ENCODE results near the gene AK1. TPM values are rescaled to one million over a fixed set of nuclear protein-coding genes. Genes with fewer than 3 reads are reported as not detected.

The AK1 gene
- total RNA-seq, 4 donors from 2014 or later: 24.7 to 110 (median 62.4) TPM

DNA sequence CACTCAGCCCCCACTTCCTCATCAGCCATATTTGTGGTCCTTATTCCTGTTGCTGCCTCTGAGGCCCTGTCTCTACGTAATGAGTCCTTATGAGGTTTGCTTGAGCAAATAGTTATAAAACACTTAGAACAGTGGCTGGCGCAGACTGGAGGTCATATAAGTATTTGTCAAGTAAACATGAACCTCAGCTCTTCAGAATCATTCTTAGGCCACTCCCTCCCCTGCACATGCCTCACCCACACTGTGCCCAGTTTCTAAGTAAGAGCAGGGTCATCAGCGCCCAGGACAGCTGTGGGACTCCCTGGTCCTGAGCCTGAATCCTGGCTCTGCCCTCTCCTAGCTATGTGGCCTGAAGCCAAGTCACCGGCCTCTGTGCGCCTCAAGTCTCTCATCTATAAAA, 35.4 kb upstream of the AK1 start:
- in situ Hi-C loops (cut with MboI; ENCODE audit: low pct_ligation_motif_present in 1 of 4, low pct_unique_long_range_greater_than_20kb in 1 of 4, low sequenced_read_pairs in 3 of 4) (loop anchor here in 3 of 4 donors (25.0 kb wide), 2 partner anchors 126 to 326 kb away; partner anchors contain the start of genes CDK9 (in 1 of the 3) and SH2D3C (in 1 of the 3)), intact Hi-C loops (cut with DNase I; ENCODE audit: low total_unique reads) (no loop called here)
- Histone ChIP-seq H3K27ac (peak overlapping the region; percentile 58 to 73 (median 70)), H3K4me3 (no peak overlapping the region), H3K36me3 (no peaks in the 10 kb centered on the region), H3K27me3 (no peaks in the 10 kb centered on the region), H3K4me1 (peaks cover 32 to 58% (median 47%) of the 10 kb centered on the region in 4 donors), H3K9me3 (no peaks in the 10 kb centered on the region)
- WGBS, 2 donors (ENCODE audit: low coverage in 1 of 2): 57% methylated on average over 5 of the region's 5 CpGs; no CpG with 5 or more reads in 1 of the 2 donors
- TF ChIP-seq EP300 (IDR thresholded peaks at IDR 0.05; ENCODE audit: low read depth) (no peak), POLR2A (IDR thresholded peaks at IDR 0.05) (no peak), POLR2AphosphoS5 (IDR thresholded peaks at IDR 0.05) (no peak)
- TF ChIP-seq, protein P1, sequence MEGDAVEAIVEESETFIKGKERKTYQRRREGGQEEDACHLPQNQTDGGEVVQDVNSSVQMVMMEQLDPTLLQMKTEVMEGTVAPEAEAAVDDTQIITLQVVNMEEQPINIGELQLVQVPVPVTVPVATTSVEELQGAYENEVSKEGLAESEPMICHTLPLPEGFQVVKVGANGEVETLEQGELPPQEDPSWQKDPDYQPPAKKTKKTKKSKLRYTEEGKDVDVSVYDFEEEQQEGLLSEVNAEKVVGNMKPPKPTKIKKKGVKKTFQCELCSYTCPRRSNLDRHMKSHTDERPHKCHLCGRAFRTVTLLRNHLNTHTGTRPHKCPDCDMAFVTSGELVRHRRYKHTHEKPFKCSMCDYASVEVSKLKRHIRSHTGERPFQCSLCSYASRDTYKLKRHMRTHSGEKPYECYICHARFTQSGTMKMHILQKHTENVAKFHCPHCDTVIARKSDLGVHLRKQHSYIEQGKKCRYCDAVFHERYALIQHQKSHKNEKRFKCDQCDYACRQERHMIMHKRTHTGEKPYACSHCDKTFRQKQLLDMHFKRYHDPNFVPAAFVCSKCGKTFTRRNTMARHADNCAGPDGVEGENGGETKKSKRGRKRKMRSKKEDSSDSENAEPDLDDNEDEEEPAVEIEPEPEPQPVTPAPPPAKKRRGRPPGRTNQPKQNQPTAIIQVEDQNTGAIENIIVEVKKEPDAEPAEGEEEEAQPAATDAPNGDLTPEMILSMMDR (IDR thresholded peaks at IDR 0.05): no peak
- peak; percentile 86 for DNase-seq

GRCh38 chr9:127912296-127912695, 34.8 kb upstream of the AK1 start:
- H3K36me3 ChIP-seq: no peaks in the 10 kb centered on the region
- peak; percentile 12 for DNase-seq
- TF ChIP-seq POLR2A (IDR thresholded peaks at IDR 0.05) (no peak), POLR2AphosphoS5 (IDR thresholded peaks at IDR 0.05) (no peak), EP300 (IDR thresholded peaks at IDR 0.05; ENCODE audit: low read depth) (no peak)
- TF ChIP-seq, protein P1 (IDR thresholded peaks at IDR 0.05): no peak
- peak overlapping the region in 3 of 4 donors; percentile 8 to 73 (median 72) for H3K27ac ChIP-seq
- in situ Hi-C loops (cut with MboI; ENCODE audit: low pct_ligation_motif_present in 1 of 4, low pct_unique_long_range_greater_than_20kb in 1 of 4, low sequenced_read_pairs in 3 of 4) (loop anchor here in 3 of 4 donors (25.0 kb wide), 2 partner anchors 125 to 325 kb away; partner anchors contain the start of genes CDK9 (in 1 of the 3) and SH2D3C (in 1 of the 3)), intact Hi-C loops (cut with DNase I; ENCODE audit: low total_unique reads) (no loop called here)
- no peaks in the 10 kb centered on the region for H3K9me3 ChIP-seq
- no peak overlapping the region for H3K4me3 ChIP-seq
- H3K27me3 ChIP-seq: no peaks in the 10 kb centered on the region
- 94% methylated on average over 27 of the region's 31 CpGs; no CpG with 5 or more reads in 1 of the 2 donors for WGBS, 2 donors (ENCODE audit: low coverage in 1 of 2)
- peaks cover 29 to 58% (median 43%) of the 10 kb centered on the region in 4 donors for H3K4me1 ChIP-seq

- in situ Hi-C loops (cut with MboI; ENCODE audit: low pct_ligation_motif_present in 1 of 4, low pct_unique_long_range_greater_than_20kb in 1 of 4, low sequenced_read_pairs in 3 of 4): loop anchor here in 3 of 4 donors (25.0 kb wide), 2 partner anchors 123 to 323 kb away; partner anchors contain the start of genes CDK9 (in 1 of the 3) and SH2D3C (in 1 of the 3)
- Histone ChIP-seq H3K4me3 (no peak overlapping the region), H3K4me1 (peaks cover 35 to 64% (median 47%) of the 10 kb centered on the region in 4 donors), H3K9me3 (no peaks in the 10 kb centered on the region), H3K36me3 (no peaks in the 10 kb centered on the region), H3K27me3 (no peaks in the 10 kb centered on the region), H3K27ac (peak overlapping the region in 3 of 4 donors; percentile 4 to 27 (median 6))
- DNase-seq: peak; percentile 47
- intact Hi-C loops (cut with DNase I; ENCODE audit: low total_unique reads): no loop called here
- no peak for TF ChIP-seq POLR2AphosphoS5 (IDR thresholded peaks at IDR 0.05)
- TF ChIP-seq, protein P1 (IDR thresholded peaks at IDR 0.05): peak in 3 of 5 experiments; percentile 15 to 48 (median 24)
- WGBS, 2 donors (ENCODE audit: low coverage in 1 of 2): 49 to 60% methylated on average over 1 to 6 of the region's 6 CpGs
These were observed 33.2 kb upstream of the AK1 start for GRCh38 chr9:127910613-127911205.

DNA sequence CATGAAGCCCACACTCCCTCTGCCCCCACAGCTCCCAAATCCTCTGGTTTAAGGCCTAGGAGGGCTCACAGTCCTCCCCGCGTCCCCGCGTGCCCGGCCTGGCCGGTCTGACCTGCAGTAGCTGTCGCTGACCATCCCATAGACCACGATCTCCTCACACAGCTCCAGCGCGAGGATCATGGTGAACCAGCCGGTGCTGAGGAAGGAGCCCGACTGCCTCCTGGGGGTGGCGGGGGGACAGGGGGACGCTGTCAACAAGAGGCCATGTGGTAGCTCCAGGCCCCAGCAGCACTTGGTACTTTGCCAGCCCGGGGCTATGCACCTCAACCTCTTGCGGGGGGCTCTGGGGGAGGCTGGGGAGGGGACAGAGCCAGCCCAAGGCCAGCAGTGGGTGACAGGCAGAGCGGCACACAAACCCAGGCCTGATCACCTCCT, 32.4 kb upstream of the AK1 start:
- H3K36me3 ChIP-seq: no peaks in the 10 kb centered on the region
- in situ Hi-C loops (cut with MboI; ENCODE audit: low pct_ligation_motif_present in 1 of 4, low pct_unique_long_range_greater_than_20kb in 1 of 4, low sequenced_read_pairs in 3 of 4) (loop anchor here in 3 of 4 donors (25.0 kb wide), 2 partner anchors 123 to 323 kb away; partner anchors contain the start of genes CDK9 (in 1 of the 3) and SH2D3C (in 1 of the 3)), intact Hi-C loops (cut with DNase I; ENCODE audit: low total_unique reads) (no loop called here)
- H3K27me3 ChIP-seq: no peaks in the 10 kb centered on the region
- TF ChIP-seq POLR2AphosphoS5 (IDR thresholded peaks at IDR 0.05): no peak
- TF ChIP-seq POLR2A (IDR thresholded peaks at IDR 0.05): no peak
- no peak for TF ChIP-seq EP300 (IDR thresholded peaks at IDR 0.05; ENCODE audit: low read depth)
- TF ChIP-seq, protein P1 (IDR thresholded peaks at IDR 0.05): no peak
- no peak overlapping the region for H3K4me3 ChIP-seq
- no peaks in the 10 kb centered on the region for H3K9me3 ChIP-seq
- WGBS, 2 donors (ENCODE audit: low coverage in 1 of 2): 82% methylated on average over 17 of the region's 17 CpGs; no CpG with 5 or more reads in 1 of the 2 donors
- H3K4me1 ChIP-seq: peaks cover 36 to 64% (median 47%) of the 10 kb centered on the region in 4 donors
- peak; percentile 9 for DNase-seq
- H3K27ac ChIP-seq: peak overlapping the region in 1 of 4 donors; percentile 6
